HG03103 (cell line): Measurements from ENCODE around the gene PPP1R18.
"Not testable (repeated sequence)": the region's sequence is repeated elsewhere in the genome, so short reads cannot be mapped to it uniquely, and the experiment has no call there.

Source experiments
- ATAC-seq: cut with Tn5 transposase; IDR thresholded peaks from one replicate; pipeline ENCODE4 v1.9.1; 2021; ENCODE audit warnings: low read depth; ENCODE audit not compliant: unreplicated experiment

The PPP1R18 gene

DNA sequence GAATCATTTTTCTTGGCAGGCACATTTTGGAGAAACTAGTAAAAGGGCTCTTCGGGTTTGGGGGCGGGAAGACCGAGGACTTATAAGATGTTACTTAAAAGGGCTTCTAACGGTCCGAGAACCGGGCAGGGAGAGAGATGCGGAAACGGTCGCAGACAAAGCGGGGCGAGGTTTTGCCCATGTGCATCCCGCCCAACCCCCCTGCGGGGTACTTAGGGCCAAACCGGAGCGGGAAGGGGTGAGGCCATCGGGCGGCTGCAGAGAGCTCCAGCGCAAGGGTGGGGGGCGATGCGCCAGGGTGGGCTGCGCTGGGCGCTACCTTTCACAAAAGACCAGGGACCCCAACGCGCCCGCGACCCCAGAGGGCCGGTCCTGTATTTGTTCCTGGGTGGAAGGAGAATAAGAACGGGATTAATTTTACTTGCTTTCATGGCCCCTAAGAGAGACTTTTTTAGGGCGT is 34.3 kb upstream of the PPP1R18 start:
- no peak for ATAC-seq

DNA sequence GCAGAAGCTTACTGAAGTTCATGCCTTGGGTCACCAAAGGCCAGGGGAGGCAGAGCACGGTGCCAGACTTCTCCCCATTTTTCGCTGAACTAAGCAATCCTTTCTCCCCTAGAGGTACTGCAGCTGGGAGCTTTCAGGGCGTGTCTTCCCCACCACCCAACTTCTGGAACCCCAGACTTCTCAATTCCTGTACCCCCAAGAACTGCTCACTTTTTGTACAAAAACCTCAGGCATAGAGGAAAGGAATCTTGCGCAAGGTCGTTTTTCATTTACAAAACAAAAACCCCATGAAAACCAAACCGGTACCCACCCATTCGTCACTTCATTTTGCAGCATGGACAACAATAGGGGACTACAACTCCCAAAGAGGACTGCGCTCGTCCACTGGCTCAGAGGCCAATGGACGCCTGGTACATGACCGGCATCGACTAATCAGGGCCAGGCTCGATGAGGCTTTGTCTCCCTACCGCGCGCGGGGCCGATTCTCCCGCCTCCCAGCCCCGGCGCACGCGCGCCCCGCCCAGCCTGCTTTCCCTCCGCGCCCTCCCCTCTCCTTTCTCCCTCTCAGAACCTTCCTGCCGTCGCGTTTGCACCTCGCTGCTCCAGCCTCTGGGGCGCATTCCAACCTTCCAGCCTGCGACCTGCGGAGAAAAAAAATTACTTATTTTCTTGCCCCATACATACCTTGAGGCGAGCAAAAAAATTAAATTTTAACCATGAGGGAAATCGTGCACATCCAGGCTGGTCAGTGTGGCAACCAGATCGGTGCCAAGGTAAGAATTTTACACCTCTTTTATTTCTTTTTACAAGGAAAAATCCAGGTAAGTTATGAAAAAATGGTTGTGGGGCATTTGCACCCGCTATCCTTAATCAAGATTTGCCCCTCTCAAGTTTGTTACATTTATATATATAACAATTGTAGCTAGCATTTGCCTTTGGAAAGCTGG is 33.6 kb upstream of the PPP1R18 start, which contains the start of gene TUBB:
TUBB (plus strand) TSS at position 562 of the 947 bp plus-strand sequence; CDS start at position 717, 155 bp downstream.
- peak; percentile 37 for ATAC-seq

DNA sequence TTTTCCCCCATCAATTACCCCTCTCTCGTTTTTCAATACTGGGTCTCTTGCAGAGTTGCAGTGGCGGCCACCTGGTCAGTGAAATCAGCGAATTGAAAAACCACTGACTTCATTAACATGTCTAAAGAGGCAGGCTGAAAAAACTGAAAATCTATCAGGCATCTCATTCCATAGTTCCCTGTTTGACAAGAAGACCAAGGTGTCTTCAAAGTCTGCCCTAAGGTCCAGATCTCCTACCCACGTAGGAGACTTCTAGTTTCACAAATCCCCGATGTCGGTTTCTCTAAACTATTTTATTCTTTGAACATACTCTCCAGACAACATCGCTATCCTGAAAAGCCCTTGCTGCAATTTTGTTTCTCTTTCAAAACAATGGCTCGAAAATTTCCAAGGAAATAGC is 32.9 kb upstream of the PPP1R18 start:
- ATAC-seq = no peak

DNA sequence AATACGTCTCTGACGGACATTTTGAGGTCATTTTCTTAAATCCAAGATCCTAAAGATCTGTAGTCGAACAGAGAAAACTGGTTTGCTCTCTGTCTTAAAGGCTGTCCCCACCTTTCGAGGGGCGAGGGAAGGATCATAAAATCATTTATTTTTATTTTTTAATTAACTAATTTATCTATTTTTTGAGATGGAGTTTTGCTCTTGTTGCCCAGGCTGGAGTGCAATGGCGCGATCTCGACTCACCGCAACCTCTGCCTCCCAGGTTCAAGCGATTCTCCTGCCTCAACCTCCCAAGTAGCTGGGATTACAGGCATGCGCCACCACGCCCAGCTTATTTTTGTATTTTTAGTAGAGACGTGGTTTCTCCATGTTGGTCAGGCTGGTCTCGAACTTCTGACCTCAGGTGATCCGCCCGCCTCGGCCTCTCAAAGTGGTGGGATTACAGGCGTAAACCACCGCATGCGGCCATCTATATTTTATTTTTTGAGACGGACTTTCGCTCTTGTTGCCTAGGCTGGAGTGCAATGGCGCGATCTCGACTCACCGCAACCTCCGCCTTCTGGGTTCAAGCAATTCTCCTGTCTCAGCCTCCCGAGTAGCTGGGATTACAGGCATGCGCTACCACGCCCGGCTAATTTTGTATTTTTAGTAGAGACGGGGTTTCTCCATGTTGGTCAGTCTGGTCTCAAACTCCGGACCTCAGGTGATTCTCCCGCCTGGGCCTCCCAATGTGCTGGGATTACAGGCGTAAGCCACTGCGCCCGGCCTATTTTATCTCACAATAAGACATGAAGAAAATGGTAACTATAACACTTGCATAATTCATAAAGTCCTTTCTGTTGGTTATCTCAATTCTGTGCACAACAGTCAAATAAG is 31.6 kb upstream of the PPP1R18 start:
- not testable (repeated sequence) for ATAC-seq

DNA sequence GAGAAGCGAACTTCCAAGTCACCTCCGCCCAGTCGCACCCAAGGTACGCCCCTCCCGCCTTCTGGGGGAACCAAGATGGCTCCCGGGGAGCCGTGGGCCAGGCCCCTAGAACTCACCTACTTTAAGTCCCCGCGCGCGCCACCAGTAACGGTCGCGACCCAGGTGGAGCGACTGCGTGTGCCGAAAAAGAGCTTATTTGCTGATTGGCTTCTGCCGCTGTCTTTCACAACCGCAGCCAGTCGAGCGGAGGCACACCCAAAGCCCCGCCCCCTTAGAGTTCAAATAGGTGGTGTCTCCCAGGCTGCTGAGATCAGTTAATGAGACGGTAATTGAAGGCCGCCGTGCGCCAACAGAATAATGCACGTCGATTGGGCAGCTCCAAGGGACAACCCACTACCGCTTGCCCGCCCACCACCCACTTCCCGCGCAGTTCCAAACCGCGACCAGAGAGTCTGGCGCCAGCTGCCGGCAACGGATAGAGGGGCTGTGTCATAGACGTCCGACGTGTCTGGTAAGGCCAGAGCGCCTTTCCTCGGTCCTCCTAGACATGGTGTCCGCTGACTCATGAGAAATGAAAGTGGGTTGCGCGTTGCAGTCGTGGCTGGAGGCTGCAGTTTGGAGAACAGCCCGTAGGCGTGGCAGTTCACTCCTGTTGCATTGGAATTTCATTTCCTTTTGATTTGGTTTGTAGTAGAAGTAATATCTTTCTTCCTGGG is 30.8 kb upstream of the PPP1R18 start, which contains the start of gene MDC1:
MDC1 (minus strand) TSS at position 153 of the 716 bp plus-strand sequence. CDS start 2,106 bp downstream, outside the sequence.
- ATAC-seq = peak; percentile 57

DNA sequence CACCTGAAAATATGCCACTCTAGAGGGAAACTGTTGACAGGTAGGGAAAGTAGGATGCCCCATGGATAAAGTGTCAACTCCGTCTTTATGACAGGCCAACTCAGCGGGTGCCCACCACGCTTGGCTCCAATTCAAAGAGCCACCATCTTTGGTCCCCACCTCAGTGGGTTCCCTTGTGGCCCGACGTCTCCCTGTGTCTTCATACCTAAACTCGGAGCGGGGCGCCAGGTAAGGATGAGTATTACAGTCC is 30.4 kb upstream of the PPP1R18 start:
- ATAC-seq = no peak

DNA sequence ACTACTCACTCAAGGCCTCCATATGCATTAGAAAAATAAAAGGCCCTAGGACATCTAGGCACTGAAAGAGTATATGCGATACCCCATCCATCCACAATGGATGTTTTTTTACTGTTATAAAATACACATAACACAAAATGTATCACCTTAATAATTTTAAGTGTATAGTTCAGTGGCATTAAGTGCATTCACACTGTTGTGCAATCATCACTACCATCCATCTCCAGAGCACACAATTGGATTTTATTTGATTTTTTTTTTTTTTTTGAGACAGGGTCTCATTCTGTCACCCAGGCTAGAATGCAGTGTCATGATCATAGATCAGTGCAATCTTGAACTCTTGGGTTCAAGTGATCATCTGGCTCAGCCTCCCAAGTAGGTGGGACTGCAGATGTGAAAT is 27.8 kb upstream of the PPP1R18 start:
- no peak for ATAC-seq

DNA sequence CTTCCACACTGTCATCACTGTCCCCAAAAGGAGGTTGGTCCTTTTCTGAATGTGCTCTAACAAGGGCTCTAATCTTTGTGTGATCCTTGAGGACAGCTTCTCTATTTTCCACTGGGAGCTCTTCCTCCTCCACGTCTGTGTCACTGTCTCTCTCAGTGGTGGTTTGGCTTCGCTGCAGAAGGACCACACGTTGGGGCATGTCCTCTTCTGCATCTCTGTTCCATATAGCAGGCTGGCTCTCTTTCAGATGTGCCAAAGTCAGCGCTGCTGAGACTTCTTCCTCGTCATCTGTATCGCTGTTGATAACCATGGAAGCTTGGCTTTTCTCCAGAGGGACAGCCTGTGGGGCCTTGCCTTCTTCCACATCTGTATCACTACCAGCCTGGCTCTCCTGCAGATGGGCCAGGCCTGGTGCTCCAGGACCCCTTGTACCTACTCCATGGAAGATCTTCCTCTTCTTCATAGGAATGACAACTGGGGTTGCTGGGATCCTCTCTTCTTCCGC is 26.0 kb upstream of the PPP1R18 start:
- no peak for ATAC-seq

DNA sequence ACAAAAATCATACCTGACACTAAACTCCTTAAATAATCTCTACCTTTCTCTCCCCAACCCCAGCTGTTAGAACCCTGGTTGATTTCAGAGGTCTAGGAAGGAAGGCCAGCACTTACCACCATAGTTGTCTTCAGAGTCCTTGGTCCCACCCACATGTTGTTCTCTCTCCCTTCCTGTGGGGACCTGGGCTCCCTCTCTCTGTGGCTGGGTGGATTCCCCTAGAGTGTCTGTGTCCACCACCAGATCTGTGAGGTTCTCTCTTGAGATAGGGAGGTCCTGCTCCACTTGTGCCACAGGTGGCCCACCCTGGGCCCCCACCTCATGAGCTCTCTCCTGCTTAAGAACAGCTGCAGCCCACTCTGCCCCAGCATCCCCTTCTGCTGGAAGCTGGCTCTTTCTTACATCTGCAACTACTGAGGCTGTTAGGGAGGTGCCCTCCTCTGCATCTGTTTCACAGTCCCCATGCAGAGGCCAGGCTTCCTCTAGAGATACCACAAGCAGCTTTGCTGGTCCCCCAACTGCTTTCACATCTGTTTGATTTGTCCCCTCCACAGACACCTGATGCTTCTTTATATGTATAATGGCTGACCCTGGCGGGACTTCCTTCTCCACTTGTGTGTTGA is 25.4 kb upstream of the PPP1R18 start:
- no peak for ATAC-seq

DNA sequence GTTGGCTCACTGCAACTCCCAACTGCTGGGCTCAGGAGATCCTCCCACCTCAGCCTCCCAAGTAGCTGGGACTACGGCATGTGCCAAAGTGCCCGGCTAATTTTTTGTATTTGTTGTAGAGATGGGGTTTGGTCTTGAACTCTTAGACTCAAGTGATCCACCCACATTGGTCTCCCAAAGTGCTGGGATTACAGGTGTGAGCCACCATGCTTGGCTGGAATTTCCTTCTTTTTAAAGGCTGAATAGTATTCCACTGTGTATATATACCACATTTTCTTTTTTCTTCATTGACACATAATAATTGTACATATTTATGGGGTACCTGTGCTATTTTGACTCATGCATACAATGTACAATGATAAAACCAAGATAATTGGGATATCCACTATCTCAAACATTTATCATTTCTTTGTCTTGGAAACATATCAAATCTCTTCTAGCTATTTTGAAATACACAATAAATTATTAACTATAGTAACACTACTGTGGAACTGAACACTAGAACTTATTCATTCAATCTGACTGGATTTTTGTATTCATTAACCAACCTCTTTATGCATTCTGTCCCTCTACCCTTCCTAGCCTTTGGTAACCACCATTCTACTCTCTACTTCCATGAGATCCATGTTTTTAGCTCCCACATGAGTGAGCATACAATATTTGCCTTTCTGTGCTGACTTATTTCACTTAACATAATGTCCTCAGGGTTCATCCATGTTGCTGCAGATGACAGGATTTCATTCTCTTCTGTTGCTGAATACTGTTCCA is 22.8 kb upstream of the PPP1R18 start:
- ATAC-seq = no peak

DNA sequence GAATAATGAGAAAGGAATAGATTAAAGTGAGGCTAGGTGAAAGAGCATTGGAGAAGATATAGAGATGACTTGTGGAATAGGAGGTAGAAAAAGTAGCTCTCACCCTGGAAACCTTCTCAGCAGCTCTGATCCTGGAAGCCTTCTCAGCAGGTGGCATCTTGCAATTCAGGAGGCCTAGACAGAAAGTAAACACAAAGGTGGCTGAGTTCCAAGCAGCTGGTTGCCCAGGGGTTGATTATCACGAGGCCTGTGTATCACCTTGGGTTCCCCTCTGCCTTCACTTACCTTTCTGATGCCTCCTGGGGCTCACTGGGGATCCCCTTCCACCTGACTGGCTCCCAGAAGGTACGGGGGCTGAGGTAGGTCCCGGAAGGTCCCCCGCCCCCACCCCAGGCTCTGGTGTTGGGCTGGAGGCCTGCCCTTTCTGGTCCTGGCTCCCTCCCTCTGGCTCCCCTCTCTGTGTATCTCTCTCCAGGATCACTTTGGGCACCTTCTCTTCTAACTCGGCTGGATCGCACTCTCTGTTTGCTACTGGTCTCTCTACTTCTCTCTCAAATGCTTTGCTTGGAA is 20.9 kb upstream of the PPP1R18 start:
- ATAC-seq = no peak

DNA sequence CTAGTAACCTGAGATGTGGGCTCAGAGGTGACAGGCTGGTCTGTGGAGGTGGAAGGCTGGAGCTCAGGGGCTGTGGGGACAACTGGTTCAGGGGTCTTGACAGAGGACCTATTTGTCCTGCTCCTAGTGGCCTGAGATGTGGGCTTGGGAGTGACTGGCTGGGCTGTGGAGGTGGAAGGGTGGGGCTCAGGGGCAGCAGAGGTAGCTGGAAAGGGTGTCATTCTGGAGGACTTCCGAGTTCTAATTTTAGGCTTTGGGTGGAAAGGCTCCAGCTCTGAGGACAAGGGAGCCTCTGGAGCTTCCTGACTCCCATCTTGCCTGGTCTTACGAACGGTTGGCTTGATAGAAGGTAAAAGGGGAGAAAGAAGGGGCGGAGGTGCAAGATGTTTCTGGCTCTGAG is 19.2 kb upstream of the PPP1R18 start:
- no peak for ATAC-seq

DNA sequence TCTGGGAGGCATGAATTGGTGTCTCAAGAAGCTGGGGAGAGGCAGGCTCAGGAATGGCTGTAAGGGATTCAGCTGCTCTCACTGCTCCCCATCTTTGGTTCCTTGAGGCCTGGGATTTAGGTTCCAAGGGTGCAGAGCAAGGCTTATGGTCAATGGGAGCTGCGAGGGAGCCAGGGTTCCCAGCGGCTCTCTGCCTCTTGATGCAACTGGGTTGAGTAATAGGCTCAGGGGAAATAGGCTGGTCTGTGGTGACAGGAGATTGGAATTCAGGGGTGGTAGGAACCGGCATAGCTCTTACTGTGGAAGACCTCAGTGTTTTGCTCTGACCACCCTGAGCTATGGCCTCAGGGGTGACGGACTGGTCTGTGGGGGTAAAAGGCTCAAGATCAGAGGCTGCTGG is 17.4 kb upstream of the PPP1R18 start:
- ATAC-seq = no peak

DNA sequence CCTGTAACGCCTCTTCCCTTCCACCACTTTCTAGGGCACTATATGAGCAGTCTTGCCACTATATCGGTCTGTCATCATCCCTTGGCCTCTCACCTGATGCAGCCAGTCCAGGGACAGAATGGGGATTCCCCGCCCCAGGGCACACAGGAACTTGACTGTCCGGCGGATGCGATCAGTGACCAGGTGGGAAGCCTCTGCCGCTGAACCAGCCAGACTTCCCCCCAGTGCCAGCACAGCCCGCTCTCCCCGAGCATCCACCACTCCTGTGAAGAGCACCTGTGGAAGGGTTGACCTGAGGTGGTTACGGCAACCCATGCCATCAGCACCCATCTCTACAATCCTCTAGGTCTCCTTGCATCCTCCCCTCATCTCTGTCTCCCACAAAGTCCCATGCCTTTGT is 16.6 kb upstream of the PPP1R18 start:
- no peak for ATAC-seq

DNA sequence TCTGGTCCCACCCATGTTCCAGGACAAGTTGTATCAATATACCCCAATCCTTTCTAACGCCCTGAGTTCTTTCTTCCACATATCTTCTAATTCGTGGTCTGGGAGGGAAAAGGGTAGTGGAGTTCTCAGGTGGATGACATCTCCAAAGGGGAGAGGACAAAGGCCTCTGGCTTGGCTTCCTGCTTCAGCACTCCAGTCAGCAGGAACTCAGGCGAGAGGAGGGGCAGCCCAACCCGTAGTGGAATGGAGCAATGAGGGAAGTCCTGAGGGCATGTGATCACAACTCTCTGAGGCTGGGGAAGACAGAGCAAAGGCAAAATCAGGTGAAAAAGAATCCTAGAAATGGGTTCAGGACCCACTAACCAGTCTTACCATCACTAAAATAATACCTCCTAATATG is 13.9 kb upstream of the PPP1R18 start:
- ATAC-seq = no peak

DNA sequence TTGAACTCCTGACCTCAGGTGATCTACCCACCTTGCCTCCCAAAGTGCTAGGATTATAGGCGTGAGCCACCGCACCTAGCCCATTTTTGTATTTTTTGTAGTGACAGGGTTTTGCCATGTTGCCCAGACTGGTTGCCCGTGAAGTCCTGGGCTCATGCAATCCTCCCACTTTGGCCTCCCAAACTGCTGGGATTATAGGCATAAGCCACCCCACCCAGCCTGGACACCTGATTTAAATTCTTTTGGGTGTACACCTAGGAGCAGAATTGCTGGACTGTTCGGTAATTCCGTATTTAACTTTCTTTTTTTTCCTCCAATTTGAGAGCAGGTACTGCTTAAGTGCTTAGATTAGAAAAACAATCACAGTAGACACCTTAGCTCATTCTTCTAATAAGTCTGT is 10.0 kb upstream of the PPP1R18 start:
- ATAC-seq = no peak

DNA sequence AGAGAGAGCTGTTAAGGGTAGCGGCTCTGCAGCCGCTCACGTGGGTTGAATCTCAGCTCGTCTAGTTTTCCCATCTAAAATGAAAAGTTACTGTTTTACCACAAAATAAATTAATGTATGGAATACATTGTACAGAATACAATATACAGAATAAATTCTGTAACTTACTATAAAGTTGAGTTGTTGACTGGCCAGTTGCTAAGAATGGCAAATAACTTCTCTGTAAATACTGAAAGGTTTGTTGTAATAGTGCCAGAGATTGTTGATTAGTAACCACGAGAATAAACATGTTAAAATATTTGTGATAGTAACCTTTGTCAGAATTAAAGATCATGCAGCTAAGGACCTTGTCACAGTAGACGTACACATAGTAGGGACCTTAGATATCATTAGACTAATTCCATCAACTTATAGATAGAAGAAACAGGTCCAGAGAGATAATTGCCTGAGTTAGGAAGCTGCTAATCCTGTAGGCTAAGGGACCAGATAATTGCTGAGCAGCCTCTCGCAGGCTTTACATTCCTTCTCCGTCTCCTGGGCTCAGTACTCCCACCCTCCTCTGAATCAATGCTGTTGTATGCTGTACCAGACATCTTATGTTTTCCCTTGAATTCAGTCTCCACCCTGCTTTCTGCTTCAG is 4.9 kb upstream of the PPP1R18 start:
- no peak for ATAC-seq

DNA sequence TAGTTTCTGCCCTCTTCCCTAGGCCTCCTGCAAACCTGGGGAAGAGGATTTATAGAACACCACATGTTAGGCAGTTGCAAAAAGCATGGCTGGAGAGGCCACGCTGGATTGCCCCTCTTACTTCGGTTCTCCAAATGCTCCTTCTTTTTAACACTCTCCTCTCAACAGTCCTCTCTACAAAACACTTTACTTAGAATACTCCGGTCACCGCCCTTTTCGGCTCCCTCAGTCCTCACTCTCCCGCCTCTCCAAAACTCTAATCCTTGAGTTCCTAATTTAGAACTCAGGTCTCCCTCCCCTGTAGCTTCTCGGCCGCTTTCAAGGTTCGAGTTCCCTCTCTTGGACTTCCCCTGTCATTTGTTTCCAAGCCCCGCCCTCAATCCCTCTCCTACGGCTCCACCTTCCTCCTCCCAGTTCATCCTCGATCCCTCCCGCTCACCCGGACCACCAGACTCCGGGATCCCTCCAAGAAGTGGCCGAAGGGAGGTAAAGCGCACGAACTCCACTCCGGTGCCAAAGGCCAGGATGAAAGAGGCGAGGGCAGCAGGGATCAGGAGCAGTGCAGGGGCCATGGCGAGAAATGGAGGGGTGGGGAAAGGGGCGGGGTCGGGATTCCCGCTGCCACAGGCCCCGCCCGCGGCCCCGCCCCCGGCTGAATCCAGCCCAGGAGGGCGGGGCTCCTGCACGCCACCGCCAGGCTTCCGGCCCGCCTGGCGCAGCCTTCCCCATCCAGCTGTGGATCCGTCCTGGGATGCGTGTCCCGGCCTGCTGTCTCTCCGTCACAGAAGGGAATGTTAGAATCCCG is 4.2 kb upstream of the PPP1R18 start, which contains the start of gene NRM:
NRM (minus strand) TSS at position 582 of the 805 bp plus-strand sequence; CDS start at position 572, 10 bp downstream.
- no peak for ATAC-seq
